ENCODE data around the gene PCDHGC4. TPM values are rescaled to one million over a fixed set of nuclear protein-coding genes. Genes with fewer than 3 reads are reported as not detected.

Gene PCDHGC4
- total RNA-seq, 1 donor from 2014 or later, result 5.0 TPM

GRCh38 chr5:141528291-141528984 lies 43.6 kb downstream of the PCDHGC4 start:
- Mint-ChIP-seq H3K27ac (no peak overlapping the region), H3K4me1 (peaks cover 18% of the 10 kb centered on the region), H3K4me3 (no peak overlapping the region), H3K9me3 (peaks cover 4% of the 10 kb centered on the region), H3K27me3 (ENCODE audit: insufficient read depth, low read depth) (no peaks in the 10 kb centered on the region), H3K36me3 (peaks cover 25% of the 10 kb centered on the region)
- Histone ChIP-seq H3F3A (ENCODE audit: low read depth) (peaks cover 12% of the 10 kb centered on the region), H3K27ac (no peak overlapping the region), H3K9me3 (ENCODE audit: low read depth) (no peaks in the 10 kb centered on the region), H3K4me2 (no peak overlapping the region), H4K20me1 (ENCODE audit: low read depth) (no peaks in the 10 kb centered on the region), H3K79me2 (ENCODE audit: low read depth) (no peaks in the 10 kb centered on the region), H2AFZ (replicated peaks) (no peak overlapping the region), H3K27me3 (no peaks in the 10 kb centered on the region), H3K4me1 (peaks cover 9% of the 10 kb centered on the region), H3K4me3 (no peak overlapping the region), H3K9ac (no peak overlapping the region), H3K36me3 (no peaks in the 10 kb centered on the region)
- DNase-seq (ENCODE audit: low spot score), result no peak
- TF ChIP-seq EZH2phosphoT487 (IDR thresholded peaks at IDR 0.05), result no peak
- no peak for TF ChIP-seq CTCF (IDR thresholded peaks at IDR 0.05)
- TF ChIP-seq EZH2 (IDR thresholded peaks at IDR 0.05), result no peak

GRCh38 chr5:141529002-141529401 lies 44.2 kb downstream of the PCDHGC4 start:
- H3K4me3 ChIP-seq, result no peak overlapping the region
- H3K4me3 Mint-ChIP-seq, result no peak overlapping the region
- peaks cover 12% of the 10 kb centered on the region for H3F3A ChIP-seq (ENCODE audit: low read depth)
- H3K36me3 ChIP-seq, result no peaks in the 10 kb centered on the region
- H3K27ac Mint-ChIP-seq, result no peak overlapping the region
- peaks cover 25% of the 10 kb centered on the region for H3K36me3 Mint-ChIP-seq
- H3K4me2 ChIP-seq, result no peak overlapping the region
- TF ChIP-seq EZH2 (IDR thresholded peaks at IDR 0.05), result no peak
- no peak for TF ChIP-seq CTCF (IDR thresholded peaks at IDR 0.05)
- TF ChIP-seq EZH2phosphoT487 (IDR thresholded peaks at IDR 0.05), result no peak
- no peaks in the 10 kb centered on the region for H3K79me2 ChIP-seq (ENCODE audit: low read depth)
- no peak overlapping the region for H3K9ac ChIP-seq
- no peak overlapping the region for H3K27ac ChIP-seq
- H3K4me1 ChIP-seq, result peaks cover 5% of the 10 kb centered on the region
- H3K4me1 Mint-ChIP-seq, result peaks cover 17% of the 10 kb centered on the region
- no peaks in the 10 kb centered on the region for H3K27me3 ChIP-seq
- DNase-seq (ENCODE audit: low spot score), result no peak
- no peaks in the 10 kb centered on the region for H3K27me3 Mint-ChIP-seq (ENCODE audit: insufficient read depth, low read depth)
- H2AFZ ChIP-seq (replicated peaks), result no peak overlapping the region
- H3K9me3 ChIP-seq (ENCODE audit: low read depth), result no peaks in the 10 kb centered on the region
- peaks cover 4% of the 10 kb centered on the region for H3K9me3 Mint-ChIP-seq
- no peaks in the 10 kb centered on the region for H4K20me1 ChIP-seq (ENCODE audit: low read depth)

- no peak overlapping the region for H2AFZ ChIP-seq (replicated peaks)
- no peak overlapping the region for H3K27ac ChIP-seq
- H4K20me1 ChIP-seq (ENCODE audit: low read depth), result no peaks in the 10 kb centered on the region
- Mint-ChIP-seq H3K4me3 (no peak overlapping the region), H3K4me1 (peaks cover 12% of the 10 kb centered on the region), H3K9me3 (no peaks in the 10 kb centered on the region), H3K27me3 (ENCODE audit: insufficient read depth, low read depth) (no peaks in the 10 kb centered on the region), H3K27ac (no peak overlapping the region), H3K36me3 (peaks cover 24% of the 10 kb centered on the region)
- DNase-seq (ENCODE audit: low spot score), result no peak
- H3K36me3 ChIP-seq, result no peaks in the 10 kb centered on the region
- H3F3A ChIP-seq (ENCODE audit: low read depth), result peaks cover 7% of the 10 kb centered on the region
- no peaks in the 10 kb centered on the region for H3K9me3 ChIP-seq (ENCODE audit: low read depth)
- no peaks in the 10 kb centered on the region for H3K4me1 ChIP-seq
- H3K9ac ChIP-seq, result no peak overlapping the region
- no peak overlapping the region for H3K4me2 ChIP-seq
- no peak for TF ChIP-seq CTCF (IDR thresholded peaks at IDR 0.05)
- no peak for TF ChIP-seq EZH2phosphoT487 (IDR thresholded peaks at IDR 0.05)
- TF ChIP-seq EZH2 (IDR thresholded peaks at IDR 0.05), result no peak
- no peaks in the 10 kb centered on the region for H3K27me3 ChIP-seq
- no peak overlapping the region for H3K4me3 ChIP-seq
- H3K79me2 ChIP-seq (ENCODE audit: low read depth), result no peaks in the 10 kb centered on the region
These were observed 45.0 kb downstream of the PCDHGC4 start for GRCh38 chr5:141529873-141530272.
